Measurements from ENCODE around the gene TSPAN2. TPM values are rescaled to one million over a fixed set of nuclear protein-coding genes. Genes with fewer than 3 reads are reported as not detected.

Gene TSPAN2
- total and polyA plus RNA-seq, 2 of the 4 experiments (the other 2 are of a cell fraction), result 0.18 to 0.60 TPM

- Histone ChIP-seq H3K27me3 (ENCODE audit: control insufficient read depth, insufficient read depth, low read length) (no peaks in the 10 kb centered on the region; the same call in 1 of the 2 replicates), H3K23ac (ENCODE audit: low read depth, low read length) (no peak within 1 kb of the TSS), H2AFZ (replicated peaks; ENCODE audit: low read length, poor library complexity) (no peak within 1 kb of the TSS), H3K4me1 (ENCODE audit: control insufficient read depth, insufficient read depth, low read length) (no peaks in the 10 kb centered on the region), H2BK120ac (ENCODE audit: low read depth, low read length) (no peak within 1 kb of the TSS), H3K36me3 (ENCODE audit: control insufficient read depth, insufficient read depth, low read length) (no peaks in the 10 kb centered on the region), H4K5ac (ENCODE audit: low read depth, low read length) (no peak within 1 kb of the TSS), H3K14ac (replicated peaks; ENCODE audit: low read depth, low read length) (no peak within 1 kb of the TSS), H3K4me3 (ENCODE audit: insufficient read depth, low read depth, low read length) (no peak within 1 kb of the TSS), H3K4ac (ENCODE audit: low read depth, low read length) (no peak within 1 kb of the TSS), H4K91ac (ENCODE audit: insufficient read depth, low read depth, low read length) (no peak within 1 kb of the TSS), H2AK9ac (replicated peaks; ENCODE audit: low read depth, low read length, poor library complexity) (no peak within 1 kb of the TSS), H3K27ac (ENCODE audit: insufficient read depth, low read length) (no peak within 1 kb of the TSS), H3K9me1 (ENCODE audit: insufficient read depth, low read length) (no peaks in the 10 kb centered on the region), H2BK15ac (ENCODE audit: low read depth, low read length) (no peak within 1 kb of the TSS), H3K9me3 (ENCODE audit: control insufficient read depth, insufficient read depth, low read length) (no peaks in the 10 kb centered on the region), H3K79me1 (ENCODE audit: low read depth in 1 of 2, low read length in 2 of 2) (no peaks in the 10 kb centered on the region), H3K18ac (ENCODE audit: low read depth, low read length) (no peak within 1 kb of the TSS), H3K4me2 (ENCODE audit: low read depth, low read length) (no peak within 1 kb of the TSS), H4K8ac (ENCODE audit: low read depth in 2 of 2, low read length in 2 of 2) (no peak within 1 kb of the TSS), H2BK20ac (ENCODE audit: low read depth, low read length) (no peak within 1 kb of the TSS), H3K9ac (ENCODE audit: low read depth, low read length) (no peak within 1 kb of the TSS), H2BK5ac (ENCODE audit: low read depth, low read length, poor library complexity, severe bottlenecking) (no peak within 1 kb of the TSS), H2AK5ac (ENCODE audit: low read depth, low read length) (no peak within 1 kb of the TSS), H3K56ac (ENCODE audit: extremely low read depth, insufficient read depth, low read length) (no peak within 1 kb of the TSS), H4K20me1 (ENCODE audit: insufficient read depth, low read length) (no peaks in the 10 kb centered on the region)
- TF ChIP-seq FOS (IDR thresholded peaks at IDR 0.05; ENCODE audit: low read depth, low read length) (no peak), CHD1 (IDR thresholded peaks at IDR 0.05; ENCODE audit: low read depth, low read length) (no peak), MAZ (IDR thresholded peaks at IDR 0.05; ENCODE audit: borderline replicate concordance, low read depth, low read length) (no peak), POLR2A (IDR thresholded peaks at IDR 0.05; ENCODE audit: low read depth, low read length) (no peak), BHLHE40 (IDR thresholded peaks at IDR 0.05; ENCODE audit: low read depth, low read length) (no peak)
- in situ Hi-C loops (cut with MboI; ENCODE audit: low sequenced_read_pairs), result no loop called here
- ChIA-PET CTCF (no interaction called here), POLR2A (ENCODE audit: unreplicated experiment) (no interaction called here)
- BruUV-seq (replicated peaks), result no TSS peak
- intact Hi-C loops (cut with micrococcal nuclease), result loop anchor here (5.0 kb wide), 1 partner anchor 42 kb away; no protein-coding TSS in a partner anchor
- dilution Hi-C loops (cut with HindIII; ENCODE audit: low sequenced_read_pairs, unreplicated experiment), result no loop called here
- DNase-seq, result no peak
- no peak for ATAC-seq (ENCODE audit: low read depth)
Observed at GRCh38 chr1:115029526-115029925, 59.8 kb downstream of the TSPAN2 start, which contains the start of gene TSHB. Gene TSHB, plus strand, starts transcription at chr1:115029826. Its CDS starts 3,537 bp downstream, at chr1:115033363.

Data from IMR-90 (cell line).